HepG2 (cell line): ENCODE data around the gene UBE2I. TPM values are rescaled to one million over a fixed set of nuclear protein-coding genes. Genes with fewer than 3 reads are reported as not detected.

ENCODE experiments used
- MIER2 ChIP-seq: IDR thresholded peaks from 2 replicates; pipeline ENCODE4 v1.6.1; 2016; ENCODE audit warnings: missing biosample characterization, missing genetic modification reagents
- MTF1 ChIP-seq: sonication (generic); formaldehyde crosslinking; IDR thresholded peaks from 2 replicates; pipeline ENCODE4 v1.5.0; 2020; ENCODE audit warnings: missing genetic modification reagents
- MZF1 ChIP-seq: sonication (generic); formaldehyde crosslinking; IDR thresholded peaks from 2 replicates; pipeline ENCODE4 v1.8.1; 2023; ENCODE audit warnings: mild to moderate bottlenecking, missing genetic modification reagents, borderline replicate concordance
- RBFOX2 ChIP-seq: fragments of 200-400 bp; formaldehyde crosslinking; IDR thresholded peaks from 2 replicates; pipeline ENCODE4 v1.6.1; 2017; ENCODE audit warnings: low read depth, mild to moderate bottlenecking, low read length
- REST ChIP-seq, 2 experiments: IDR thresholded peaks; 2 replicates each; pipeline ENCODE4 v1.6.1; 2011 to 2012; ENCODE audit warnings: low read length in 2 of 2, borderline replicate concordance in 1 of 2, low read depth in 1 of 2, mild to moderate bottlenecking in 1 of 2, moderate library complexity in 1 of 2
- SRSF9 ChIP-seq: fragments of 200-400 bp; formaldehyde crosslinking; IDR thresholded peaks from 2 replicates; pipeline ENCODE4 v1.6.1; 2018; ENCODE audit warnings: borderline replicate concordance, mild to moderate bottlenecking, low read depth, low read length; ENCODE audit not compliant: insufficient read depth, poor library complexity, severe bottlenecking
- SRY ChIP-seq: sonication (generic); formaldehyde crosslinking; IDR thresholded peaks from 2 replicates; pipeline ENCODE4 v1.8.0; 2022; ENCODE audit warnings: mild to moderate bottlenecking, missing genetic modification reagents
- TBX2 ChIP-seq: sonication (generic); formaldehyde crosslinking; IDR thresholded peaks from 2 replicates; pipeline ENCODE4 v1.5.0; 2020; ENCODE audit warnings: missing genetic modification reagents, mild to moderate bottlenecking, borderline replicate concordance
- polyA plus RNA-seq, 8 experiments: library from polyadenylated mRNA; depleted of rRNA in 3 of 8; stranded (reverse) in 7 of 8; unstranded in 1 of 8; fragments of >200 nt; fragmentation: Illumina TruSeq in 4 of 8; extraction: Trizol in 4 of 8; gene quantifications; 2 replicates each; pipeline versions ENCODE4 v1.2.1 to v1.2.3, GENCODE V29; 2011 to 2016; ENCODE audit warnings: low read depth in 4 of 8, missing spikeins in 1 of 8, mixed read lengths in 1 of 8; ENCODE audit not compliant: insufficient read depth in 1 of 8
- total RNA-seq, 5 experiments: library from RNA; depleted of rRNA; stranded (reverse); fragments of >200 nt; fragmentation: Illumina TruSeq; extraction: Trizol; gene quantifications; 2 replicates each; pipeline ENCODE4 v1.2.3, GENCODE V29; 2016; ENCODE audit warnings: low read depth in 1 of 5
- TF ChIP-seq, protein P1 (sequence below): sonication (generic); formaldehyde crosslinking; IDR thresholded peaks from 2 replicates; pipeline ENCODE4 v1.9.0; 2021; ENCODE audit warnings: mild to moderate bottlenecking, missing genetic modification reagents
- TF ChIP-seq, protein P2 (sequence below): sonication (generic); formaldehyde crosslinking; IDR thresholded peaks from 2 replicates; pipeline ENCODE4 v1.4.0; 2020; ENCODE audit warnings: missing genetic modification reagents, borderline replicate concordance

Gene UBE2I
- total and polyA plus RNA-seq, 2 of the 13 experiments (the other 11 are each of a cell fraction or from before 2014, with no cell fraction given) = 75.8 to 98.9 TPM

GRCh38 chr16:1306334-1306733, 3.1 kb upstream of the UBE2I start (continued):
- TF ChIP-seq, protein P1, sequence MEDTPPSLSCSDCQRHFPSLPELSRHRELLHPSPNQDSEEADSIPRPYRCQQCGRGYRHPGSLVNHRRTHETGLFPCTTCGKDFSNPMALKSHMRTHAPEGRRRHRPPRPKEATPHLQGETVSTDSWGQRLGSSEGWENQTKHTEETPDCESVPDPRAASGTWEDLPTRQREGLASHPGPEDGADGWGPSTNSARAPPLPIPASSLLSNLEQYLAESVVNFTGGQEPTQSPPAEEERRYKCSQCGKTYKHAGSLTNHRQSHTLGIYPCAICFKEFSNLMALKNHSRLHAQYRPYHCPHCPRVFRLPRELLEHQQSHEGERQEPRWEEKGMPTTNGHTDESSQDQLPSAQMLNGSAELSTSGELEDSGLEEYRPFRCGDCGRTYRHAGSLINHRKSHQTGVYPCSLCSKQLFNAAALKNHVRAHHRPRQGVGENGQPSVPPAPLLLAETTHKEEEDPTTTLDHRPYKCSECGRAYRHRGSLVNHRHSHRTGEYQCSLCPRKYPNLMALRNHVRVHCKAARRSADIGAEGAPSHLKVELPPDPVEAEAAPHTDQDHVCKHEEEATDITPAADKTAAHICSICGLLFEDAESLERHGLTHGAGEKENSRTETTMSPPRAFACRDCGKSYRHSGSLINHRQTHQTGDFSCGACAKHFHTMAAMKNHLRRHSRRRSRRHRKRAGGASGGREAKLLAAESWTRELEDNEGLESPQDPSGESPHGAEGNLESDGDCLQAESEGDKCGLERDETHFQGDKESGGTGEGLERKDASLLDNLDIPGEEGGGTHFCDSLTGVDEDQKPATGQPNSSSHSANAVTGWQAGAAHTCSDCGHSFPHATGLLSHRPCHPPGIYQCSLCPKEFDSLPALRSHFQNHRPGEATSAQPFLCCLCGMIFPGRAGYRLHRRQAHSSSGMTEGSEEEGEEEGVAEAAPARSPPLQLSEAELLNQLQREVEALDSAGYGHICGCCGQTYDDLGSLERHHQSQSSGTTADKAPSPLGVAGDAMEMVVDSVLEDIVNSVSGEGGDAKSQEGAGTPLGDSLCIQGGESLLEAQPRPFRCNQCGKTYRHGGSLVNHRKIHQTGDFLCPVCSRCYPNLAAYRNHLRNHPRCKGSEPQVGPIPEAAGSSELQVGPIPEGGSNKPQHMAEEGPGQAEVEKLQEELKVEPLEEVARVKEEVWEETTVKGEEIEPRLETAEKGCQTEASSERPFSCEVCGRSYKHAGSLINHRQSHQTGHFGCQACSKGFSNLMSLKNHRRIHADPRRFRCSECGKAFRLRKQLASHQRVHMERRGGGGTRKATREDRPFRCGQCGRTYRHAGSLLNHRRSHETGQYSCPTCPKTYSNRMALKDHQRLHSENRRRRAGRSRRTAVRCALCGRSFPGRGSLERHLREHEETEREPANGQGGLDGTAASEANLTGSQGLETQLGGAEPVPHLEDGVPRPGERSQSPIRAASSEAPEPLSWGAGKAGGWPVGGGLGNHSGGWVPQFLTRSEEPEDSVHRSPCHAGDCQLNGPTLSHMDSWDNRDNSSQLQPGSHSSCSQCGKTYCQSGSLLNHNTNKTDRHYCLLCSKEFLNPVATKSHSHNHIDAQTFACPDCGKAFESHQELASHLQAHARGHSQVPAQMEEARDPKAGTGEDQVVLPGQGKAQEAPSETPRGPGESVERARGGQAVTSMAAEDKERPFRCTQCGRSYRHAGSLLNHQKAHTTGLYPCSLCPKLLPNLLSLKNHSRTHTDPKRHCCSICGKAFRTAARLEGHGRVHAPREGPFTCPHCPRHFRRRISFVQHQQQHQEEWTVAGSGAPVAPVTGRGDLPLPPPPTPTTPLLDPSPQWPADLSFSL (CRISPR knock-in tag) = no peak
- TF ChIP-seq MTF1 (CRISPR knock-in tag) (no peak), MIER2 (no peak), TBX2 (CRISPR knock-in tag) (no peak), SRSF9 (no peak), MZF1 (CRISPR knock-in tag) (no peak), REST (IDR thresholded peaks at IDR 0.05; ENCODE audit: borderline replicate concordance in 1 of 2, low read depth in 1 of 2, low read length in 2 of 2) (no peak), RBFOX2 (no peak), SRY (CRISPR knock-in tag) (no peak)
- TF ChIP-seq, protein P2, sequence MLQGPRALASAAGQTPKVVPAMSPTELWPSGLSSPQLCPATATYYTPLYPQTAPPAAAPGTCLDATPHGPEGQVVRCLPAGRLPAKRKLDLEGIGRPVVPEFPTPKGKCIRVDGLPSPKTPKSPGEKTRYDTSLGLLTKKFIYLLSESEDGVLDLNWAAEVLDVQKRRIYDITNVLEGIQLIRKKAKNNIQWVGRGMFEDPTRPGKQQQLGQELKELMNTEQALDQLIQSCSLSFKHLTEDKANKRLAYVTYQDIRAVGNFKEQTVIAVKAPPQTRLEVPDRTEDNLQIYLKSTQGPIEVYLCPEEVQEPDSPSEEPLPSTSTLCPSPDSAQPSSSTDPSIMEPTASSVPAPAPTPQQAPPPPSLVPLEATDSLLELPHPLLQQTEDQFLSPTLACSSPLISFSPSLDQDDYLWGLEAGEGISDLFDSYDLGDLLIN (CRISPR knock-in tag) = no peak
